H1 (cell line): Measurements from ENCODE around the gene WBP1L. TPM values are rescaled to one million over a fixed set of nuclear protein-coding genes. Genes with fewer than 3 reads are reported as not detected.

Source experiments
- CTCF ChIA-PET: fragments of 300-600 bp; sonication (Branson Sonifier 250); formaldehyde crosslinking; loops from one replicate; lab custom pipeline; 2021; ENCODE audit not compliant: partially characterized antibody; lab: Charles Lee
- POLR2A ChIA-PET: fragments of 300-600 bp; sonication (Branson Sonifier 250); formaldehyde crosslinking; loops from one replicate; lab custom pipeline; 2021; ENCODE audit warnings: inconsistent platforms; ENCODE audit not compliant: partially characterized antibody; lab: Charles Lee
- DNase-seq, 2 experiments: peaks; one replicate each; pipeline versions ENCODE4 v3.0.0 to v3.0.0-alpha.2; 2010 to 2022; ENCODE audit warnings: low spot score in 2 of 2, low read depth in 1 of 2, mixed read lengths in 1 of 2
- FAIRE-seq: peaks from 2 replicates; lab custom pipeline; 2011; peaks lifted over from hg19 to GRCh38; lab: Jason Lieb, UNC
- H2AFZ ChIP-seq: 2 replicates; pipeline ENCODE4 v1.8.1; 2012; ENCODE audit warnings: low read length, inconsistent platforms
- H2AK5ac ChIP-seq: 2 replicates; pipeline ENCODE4 v1.6.1; 2013; ENCODE audit warnings: low read depth, low read length
- H2BK120ac ChIP-seq: replicated peaks from 2 replicates; pipeline ENCODE3; 2013; ENCODE audit warnings: low read depth, low read length, inconsistent platforms
- H2BK12ac ChIP-seq: 2 replicates; pipeline ENCODE4 v1.6.1; 2013; ENCODE audit warnings: low read depth, low read length
- H2BK15ac ChIP-seq: 2 replicates; pipeline ENCODE4 v1.6.1; 2013; ENCODE audit warnings: low read length
- H2BK20ac ChIP-seq: 2 replicates; pipeline ENCODE4 v1.6.1; 2013; ENCODE audit warnings: low read length
- H2BK5ac ChIP-seq: 2 replicates; pipeline ENCODE4 v1.6.1; 2013; ENCODE audit warnings: low read depth, low read length
- H3K14ac ChIP-seq: 2 replicates; pipeline ENCODE4 v1.6.1; 2013; ENCODE audit warnings: inconsistent platforms; ENCODE audit not compliant: insufficient read length
- H3K18ac ChIP-seq: 2 replicates; pipeline ENCODE4 v1.6.1; 2013; ENCODE audit warnings: low read length; ENCODE audit errors: extremely low read depth
- H3K23ac ChIP-seq: 2 replicates; pipeline ENCODE4 v1.6.1; 2013; ENCODE audit warnings: inconsistent platforms; ENCODE audit not compliant: insufficient read length
- H3K23me2 ChIP-seq: 2 replicates; pipeline ENCODE4 v1.6.1; 2013; ENCODE audit warnings: low read depth, low read length
- H3K27ac ChIP-seq: 2 replicates; pipeline ENCODE4 v1.6.1; 2011; ENCODE audit warnings: low read depth, low read length, inconsistent platforms
- H3K27me3 ChIP-seq, 4 experiments: replicated peaks in 1 of 4; 1 replicate in 1 of 4; 2 replicates in 3 of 4; pipeline versions ENCODE4 v1.6.1 to v1.8.1; 2011 to 2013; ENCODE audit warnings: low read length in 3 of 4, mild to moderate bottlenecking in 3 of 4, inconsistent platforms in 2 of 4, mixed read lengths in 2 of 4, moderate library complexity in 1 of 4; ENCODE audit not compliant: control insufficient read depth in 3 of 4, insufficient read depth in 3 of 4; ENCODE audit errors: extremely low read depth in 1 of 4
- H3K36me3 ChIP-seq, 4 experiments: 2 replicates each; pipeline versions ENCODE4 v1.6.1 to v1.8.1; 2011 to 2013; ENCODE audit warnings: mild to moderate bottlenecking in 4 of 4, low read length in 3 of 4, moderate library complexity in 2 of 4, control low read depth in 1 of 4, inconsistent platforms in 1 of 4; ENCODE audit not compliant: insufficient read depth in 4 of 4, control insufficient read depth in 2 of 4
- H3K4ac ChIP-seq: replicated peaks from 2 replicates; pipeline ENCODE3; 2013; ENCODE audit warnings: low read length, low read depth, mixed read lengths, inconsistent platforms; ENCODE audit not compliant: insufficient read length
- H3K4me1 ChIP-seq, 4 experiments: replicated peaks in 1 of 4; 1 replicate in 1 of 4; 2 replicates in 3 of 4; pipeline versions ENCODE4 v1.6.1 to v1.8.1; 2011 to 2013; ENCODE audit warnings: low read length in 3 of 4, inconsistent platforms in 2 of 4, mixed read lengths in 1 of 4; ENCODE audit not compliant: insufficient read depth in 4 of 4, control insufficient read depth in 3 of 4
- H3K4me2 ChIP-seq, 2 experiments: 2 replicates each; pipeline versions ENCODE4 v1.6.1 to v1.8.1; 2011 to 2013; ENCODE audit warnings: low read depth in 2 of 2, low read length in 2 of 2, control low read depth in 1 of 2, inconsistent platforms in 1 of 2, mild to moderate bottlenecking in 1 of 2; ENCODE audit not compliant: insufficient read depth in 1 of 2
- H3K4me3 ChIP-seq, 4 experiments: fragments of 200-600, 300-600 bp in 1 of 4; sonication (generic), shearing (Covaris generic), sonication (Bioruptor Twin) in 1 of 4; 2 replicates each; pipeline versions ENCODE4 v1.5.1 to v1.8.1; 2011 to 2016; ENCODE audit warnings: low read length in 4 of 4, low read depth in 3 of 4, control low read depth in 2 of 4, inconsistent platforms in 2 of 4, mild to moderate bottlenecking in 2 of 4, mixed read lengths in 1 of 4, moderate library complexity in 1 of 4; ENCODE audit not compliant: insufficient read depth in 2 of 4; ENCODE audit errors: extremely low read depth in 1 of 4
- H3K56ac ChIP-seq: replicated peaks from 2 replicates; pipeline ENCODE3; 2013; ENCODE audit warnings: low read depth, mild to moderate bottlenecking, mixed read lengths, low read length, inconsistent platforms; ENCODE audit not compliant: insufficient read length
- H3K79me1 ChIP-seq: 2 replicates; pipeline ENCODE4 v1.6.1; 2013; ENCODE audit warnings: low read depth, low read length, control low read depth
- H3K79me2 ChIP-seq, 2 experiments: 2 replicates each; pipeline versions ENCODE4 v1.6.1 to v1.8.1; 2012 to 2013; ENCODE audit warnings: low read length in 2 of 2, mild to moderate bottlenecking in 2 of 2, inconsistent platforms in 1 of 2; ENCODE audit not compliant: insufficient read depth in 2 of 2, control insufficient read depth in 1 of 2
- H3K9ac ChIP-seq, 4 experiments: replicated peaks in 1 of 4; 1 replicate in 1 of 4; 2 replicates in 3 of 4; pipeline versions ENCODE4 v1.6.1 to v1.8.1; 2011 to 2013; ENCODE audit warnings: low read depth in 3 of 4, low read length in 3 of 4, control low read depth in 2 of 4, mild to moderate bottlenecking in 2 of 4, moderate library complexity in 2 of 4, inconsistent platforms in 1 of 4; ENCODE audit errors: extremely low read depth in 1 of 4
- H3K9me3 ChIP-seq, 2 experiments: 2 replicates each; pipeline versions ENCODE4 v1.6.1 to v1.8.1; 2012 to 2013; ENCODE audit warnings: mild to moderate bottlenecking in 2 of 2, moderate library complexity in 2 of 2, control low read depth in 1 of 2, inconsistent platforms in 1 of 2, low read depth in 1 of 2, low read length in 1 of 2, mixed read lengths in 1 of 2; ENCODE audit not compliant: insufficient read depth in 2 of 2
- H4K20me1 ChIP-seq, 2 experiments: replicated peaks in 1 of 2; 2 replicates each; pipeline versions ENCODE3 to v1.8.1; 2011 to 2013; ENCODE audit warnings: inconsistent platforms in 2 of 2, low read length in 2 of 2, mild to moderate bottlenecking in 1 of 2; ENCODE audit not compliant: insufficient read depth in 2 of 2, control insufficient read depth in 1 of 2
- H4K5ac ChIP-seq: 2 replicates; pipeline ENCODE4 v1.6.1; 2013; ENCODE audit warnings: low read length, low read depth, mixed read lengths, inconsistent platforms; ENCODE audit not compliant: insufficient read length
- H4K8ac ChIP-seq: 2 replicates; pipeline ENCODE4 v1.8.0; 2013; ENCODE audit warnings: mild to moderate bottlenecking, moderate library complexity, low read length, inconsistent platforms; ENCODE audit not compliant: insufficient read depth; ENCODE audit errors: extremely low read depth
- H4K91ac ChIP-seq: replicated peaks from 2 replicates; pipeline ENCODE3; 2013; ENCODE audit warnings: low read length, mixed read lengths, inconsistent platforms; ENCODE audit not compliant: insufficient read length
- BACH1 ChIP-seq: IDR thresholded peaks from 2 replicates; pipeline ENCODE4 v1.6.1; 2012; ENCODE audit warnings: low read length, improper control_type of control experiment
- CBX8 ChIP-seq: fragments of 300-800, 300-1000 bp; sonication (generic); IDR thresholded peaks from 2 replicates; pipeline ENCODE4 v1.7.1; 2016; ENCODE audit warnings: low read depth, low read length, borderline replicate concordance
- CTBP2 ChIP-seq: IDR thresholded peaks from 2 replicates; pipeline ENCODE4 v1.7.0; 2011; ENCODE audit warnings: borderline replicate concordance, mild to moderate bottlenecking, moderate library complexity, mixed read lengths, low read length; ENCODE audit not compliant: insufficient read depth, insufficient read length
- EP300 ChIP-seq, 2 experiments: IDR thresholded peaks; 1 replicate in 1 of 2; 2 replicates in 1 of 2; pipeline ENCODE4 v1.6.1; 2011 to 2012; ENCODE audit warnings: low read depth in 2 of 2, low read length in 2 of 2, mild to moderate bottlenecking in 2 of 2, borderline replicate concordance in 1 of 2, inconsistent platforms in 1 of 2, moderate library complexity in 1 of 2
- JUND ChIP-seq: IDR thresholded peaks from 2 replicates; pipeline ENCODE4 v1.6.1; 2011; ENCODE audit warnings: mild to moderate bottlenecking, improper control_type of control experiment, low read length
- POLR2A ChIP-seq, 2 experiments: IDR thresholded peaks; 1 replicate in 1 of 2; 2 replicates in 1 of 2; pipeline ENCODE4 v1.6.1; 2011; ENCODE audit warnings: low read depth in 2 of 2, low read length in 2 of 2, mild to moderate bottlenecking in 2 of 2; ENCODE audit errors: control extremely low read depth in 1 of 2
- RAD21 ChIP-seq, 2 experiments: IDR thresholded peaks in 1 of 2; conservative IDR thresholded peaks in 1 of 2; 2 replicates each; pipeline ENCODE4 v1.6.1; 2011; ENCODE audit warnings: low read depth in 2 of 2, low read length in 2 of 2, improper control_type of control experiment in 1 of 2, inconsistent platforms in 1 of 2, mild to moderate bottlenecking in 1 of 2, moderate library complexity in 1 of 2
- SIRT6 ChIP-seq: IDR thresholded peaks from one replicate; pipeline ENCODE4 v1.7.1; 2012; ENCODE audit warnings: low read length, inconsistent platforms
- SUZ12 ChIP-seq: fragments of 200-600 bp; sonication (generic); IDR thresholded peaks from 2 replicates; pipeline ENCODE4 v1.6.1; 2012; ENCODE audit warnings: mild to moderate bottlenecking, inconsistent platforms, low read length, moderate library complexity, mixed read lengths
- WGBS, 2 experiments: shearing (Covaris generic) in 1 of 2; methylation state at CpG; one replicate each; pipeline versions ENCODE4 v1.1.6 to v1.1.7; 2013 to 2015; ENCODE audit warnings: low lambda C conversion rate in 2 of 2, mixed read lengths in 2 of 2, inconsistent platforms in 1 of 2, low coverage in 1 of 2, missing lambda C conversion rate in 1 of 2; ENCODE audit not compliant: insufficient replicate concordance in 2 of 2, insufficient coverage in 1 of 2, insufficient read length in 1 of 2; ENCODE audit errors: extremely low coverage in 1 of 2, missing lambda C conversion rate in 1 of 2; 5-methylcytosine and 5-hydroxymethylcytosine counted together
- polyA plus RNA-seq, 7 experiments: library from polyadenylated mRNA; depleted of rRNA in 3 of 7; stranded (reverse) in 5 of 7; unstranded in 2 of 7; fragments of >200 nt in 5 of 7; fragments of 200-250 nt in 2 of 7; gene quantifications; 1 replicate in 5 of 7; 2 replicates in 1 of 7; 4 replicates in 1 of 7; pipeline versions ENCODE4 v1.2.1 to v1.2.3, GENCODE V29; 2011 to 2013; ENCODE audit warnings: missing spikeins in 2 of 7, mixed read lengths in 2 of 7
- total RNA-seq: library from RNA; stranded (reverse); fragmentation: NEBNext Ultra II Directional; extraction: Animal tissue kit (Norgen Biotek cat#: 25700); gene quantifications from 2 replicates; pipeline ENCODE4 v1.2.1, GENCODE V29; 2021
- TF ChIP-seq, protein P1 (sequence below): IDR thresholded peaks from 2 replicates; pipeline ENCODE4 v1.6.1; 2011; ENCODE audit warnings: low read depth, mild to moderate bottlenecking, low read length; ENCODE audit not compliant: insufficient read depth
- TF ChIP-seq, protein P2 (sequence below): IDR thresholded peaks from 2 replicates; pipeline ENCODE4 v1.6.1; 2012; ENCODE audit warnings: inconsistent platforms

The WBP1L gene
- total and polyA plus RNA-seq, 2 of the 8 experiments (the other 6 are each of a cell fraction or from before 2014, with no cell fraction given), result 26.6 to 29.9 TPM

DNA sequence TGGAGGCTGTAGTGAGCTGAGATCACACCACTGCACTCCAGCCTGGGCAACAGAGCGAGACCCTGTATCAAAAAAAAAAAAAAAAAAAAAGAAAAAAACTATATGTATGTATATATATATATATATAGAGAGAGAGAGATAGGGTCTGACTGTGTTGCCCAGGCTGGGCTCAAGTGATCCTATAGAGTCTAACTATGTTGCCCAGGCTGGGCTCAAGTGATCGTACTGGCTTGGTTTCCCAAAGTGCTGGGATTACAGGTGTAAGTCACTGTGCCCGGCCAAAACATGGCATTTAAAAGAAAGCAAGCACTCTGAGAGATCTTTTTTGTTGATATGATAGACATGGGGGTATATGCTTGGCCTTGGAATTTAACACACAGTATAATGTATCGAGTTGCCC, 73.4 kb downstream of the WBP1L start:
- Histone ChIP-seq H3K56ac (no peak overlapping the region), H3K27me3 (no peaks in the 10 kb centered on the region), H4K91ac (no peak overlapping the region), H2BK12ac (no peak overlapping the region), H4K5ac (no peak overlapping the region), H3K14ac (no peak overlapping the region), H3K23me2 (no peaks in the 10 kb centered on the region), H3K9me3 (no peaks in the 10 kb centered on the region), H3K18ac (no peak overlapping the region), H3K79me2 (no peaks in the 10 kb centered on the region), H3K27ac (no peak overlapping the region), H2BK15ac (no peak overlapping the region)
- TF ChIP-seq SUZ12 (no peak), SIRT6 (no peak), POLR2A (IDR thresholded peaks at IDR 0.05; ENCODE audit: control extremely low read depth in 1 of 2, low read depth in 2 of 2, low read length in 2 of 2) (no peak), EP300 (IDR thresholded peaks at IDR 0.05; ENCODE audit: borderline replicate concordance in 1 of 2, low read depth in 2 of 2, low read length in 2 of 2) (no peak), JUND (no peak), BACH1 (no peak), CBX8 (no peak), RAD21 (IDR thresholded peaks at IDR 0.05 in 1 of 2, conservative IDR thresholded peaks at IDR 0.05 in 1 of 2; ENCODE audit: low read depth in 2 of 2, low read length in 2 of 2) (no peak), CTBP2 (no peak)
- TF ChIP-seq, protein P1, sequence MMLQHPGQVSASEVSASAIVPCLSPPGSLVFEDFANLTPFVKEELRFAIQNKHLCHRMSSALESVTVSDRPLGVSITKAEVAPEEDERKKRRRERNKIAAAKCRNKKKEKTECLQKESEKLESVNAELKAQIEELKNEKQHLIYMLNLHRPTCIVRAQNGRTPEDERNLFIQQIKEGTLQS, result no peak
- TF ChIP-seq, protein P2, sequence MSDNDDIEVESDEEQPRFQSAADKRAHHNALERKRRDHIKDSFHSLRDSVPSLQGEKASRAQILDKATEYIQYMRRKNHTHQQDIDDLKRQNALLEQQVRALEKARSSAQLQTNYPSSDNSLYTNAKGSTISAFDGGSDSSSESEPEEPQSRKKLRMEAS, result no peak
- TF ChIP-seq, all 59 proteins: peak for 0
- Histone ChIP-seq H3K4me3 (no peak overlapping the region), H3K23ac (no peak overlapping the region), H3K79me1 (no peaks in the 10 kb centered on the region), H4K8ac (no peak overlapping the region), H3K9ac (no peak overlapping the region), H3K4me2 (no peak overlapping the region), H3K36me3 (peaks cover 0 to 5% (median 2%) of the 10 kb centered on the region in 4 experiments; a peak in 2 of 8 replicates), H2BK20ac (no peak overlapping the region), H3K4ac (no peak overlapping the region), H2BK5ac (no peak overlapping the region), H3K4me1 (peaks cover 0 to 7% (median 2%) of the 10 kb centered on the region in 4 experiments; a peak in 4 of 7 replicates), H2BK120ac (no peak overlapping the region), H2AFZ (no peak overlapping the region), H4K20me1 (no peaks in the 10 kb centered on the region), H2AK5ac (no peak overlapping the region)
- WGBS, 2 experiments, result 94% methylated on average over 3 of the region's 4 CpGs; no CpG with 5 or more reads in 1 of the 2 experiments
- FAIRE-seq, result no peak
- CTCF ChIA-PET, result interaction anchor here (2.4 kb wide), 1 partner anchor 19 kb away, joined by 8 read pairs; the partner anchor contains the start of gene CYP17A1
- no peak for DNase-seq
- POLR2A ChIA-PET, result interaction anchor here (1.1 kb wide), 1 partner anchor 13 kb away, joined by 3 read pairs; no protein-coding TSS in a partner anchor
